Epithelial cell of umbilical artery (primary cell): ENCODE measurements around the gene TNFAIP1. TPM values are rescaled to one million over a fixed set of nuclear protein-coding genes. Genes with fewer than 3 reads are reported as not detected.

ENCODE experiments used
- total RNA-seq: library from RNA; depleted of rRNA; stranded (reverse); fragments of >200 nt; gene quantifications from 2 replicates; pipeline ENCODE4 v1.2.3, GENCODE V29; 2014

Gene TNFAIP1
- total RNA-seq = 29.2 and 36.6 TPM in 2 replicates

GRCh38 chr17:28335201-28335958 is at the start of gene TNFAIP1, which contains the start of gene IFT20:
Gene TNFAIP1 (plus strand): TSS chr17:28335761. CDS start chr17:28339522, 3,761 bp downstream.
Gene IFT20 (minus strand): TSS chr17:28335472. CDS start chr17:28331985, 3,487 bp downstream.

DNA sequence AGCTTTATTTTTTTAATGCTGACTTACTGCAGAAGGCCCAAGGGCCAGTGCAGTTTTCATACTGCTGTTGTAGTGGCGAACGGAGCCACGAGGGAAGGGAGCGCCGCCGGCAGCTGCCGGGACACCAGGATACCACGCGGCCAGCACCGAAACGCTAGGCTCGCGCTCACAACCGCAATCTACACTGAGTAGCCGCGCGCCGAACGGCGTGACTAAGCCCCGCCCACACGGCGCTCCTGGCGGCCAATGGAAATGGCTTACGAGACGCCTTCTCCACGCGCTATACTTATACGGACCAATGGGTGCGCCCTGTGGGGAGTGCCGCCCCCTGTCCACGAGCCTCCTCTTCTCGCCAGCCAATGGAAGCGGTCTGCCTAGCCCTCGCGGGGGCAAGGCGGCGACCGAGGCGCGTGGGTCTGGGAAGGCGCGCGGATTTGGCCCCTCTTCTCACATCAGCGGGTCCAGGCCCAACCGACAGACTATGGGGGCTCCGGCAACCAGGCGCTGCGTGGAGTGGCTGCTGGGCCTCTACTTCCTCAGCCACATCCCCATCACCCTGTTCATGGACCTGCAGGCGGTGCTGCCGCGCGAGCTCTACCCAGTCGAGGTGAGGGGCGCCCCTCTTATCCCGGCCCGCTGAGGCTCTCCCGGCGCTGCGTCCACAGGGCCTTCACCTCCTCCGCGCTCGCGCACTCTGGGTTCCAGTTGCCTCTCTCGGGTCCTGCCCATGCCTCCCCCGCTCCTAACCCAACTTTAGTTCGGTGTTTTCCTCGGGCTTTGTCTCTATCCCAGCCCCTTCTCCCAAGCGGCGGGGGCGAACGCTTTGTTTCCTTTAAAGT is 16.6 kb upstream of the TNFAIP1 start, which contains the start of gene TMEM97:
Gene TMEM97, plus strand, starts transcription at position 442 of the 839 bp plus-strand sequence. Its CDS starts 40 bp downstream, at position 482.

GRCh38 chr17:28357061-28357900 is 21.7 kb downstream of the TNFAIP1 start, which contains the start of gene POLDIP2:
Gene POLDIP2 (minus strand): TSS chr17:28357527. CDS start chr17:28357448, 79 bp downstream.

GRCh38 chr17:28364665-28365363 is 29.3 kb downstream of the TNFAIP1 start, which contains the start of gene SEBOX:
Gene SEBOX (minus strand): TSS chr17:28365199. CDS start chr17:28365151, 48 bp downstream.

GRCh38 chr17:28370035-28370743 is 34.6 kb downstream of the TNFAIP1 start, which contains the start of gene VTN:
Gene VTN (minus strand): TSS chr17:28370307. CDS start chr17:28370203, 104 bp downstream.

GRCh38 chr17:28371245-28372202 is 36.0 kb downstream of the TNFAIP1 start, which contains the start of gene SARM1:
Gene SARM1 (plus strand): TSS chr17:28371694. CDS start chr17:28372033, 339 bp downstream.

Other genes starting within 250 kb of the TNFAIP1 start
- 19.1 and 22.7 TPM in 2 replicates for gene TMEM97, start 16.6 kb upstream of the TNFAIP1 start, total RNA-seq
- gene IFT20, start 289 bp upstream of the TNFAIP1 start, total RNA-seq = 72.3 and 84.1 TPM in 2 replicates
- 70.5 and 73.7 TPM in 2 replicates for gene POLDIP2, start 21.8 kb downstream of the TNFAIP1 start, total RNA-seq
- gene SEBOX, start 29.4 kb downstream of the TNFAIP1 start, total RNA-seq = not detected in 2 replicates
- under 0.01 and 0.30 TPM in 2 replicates for gene VTN, start 34.5 kb downstream of the TNFAIP1 start, total RNA-seq
- gene SARM1, start 35.9 kb downstream of the TNFAIP1 start, total RNA-seq = 2.6 and 5.5 TPM in 2 replicates
- 1.6 and 4.4 TPM in 2 replicates for gene SLC46A1, start 70.5 kb downstream of the TNFAIP1 start, total RNA-seq
- not detected in 2 replicates for gene SLC13A2, start 137.9 kb downstream of the TNFAIP1 start, total RNA-seq
- gene FOXN1, start 170.6 kb downstream of the TNFAIP1 start, total RNA-seq = not detected in 2 replicates
- gene UNC119, start 216.9 kb downstream of the TNFAIP1 start, total RNA-seq = 16.2 and 28.6 TPM in 2 replicates
- 55.9 and 69.9 TPM in 2 replicates for gene PIGS, start 235.8 kb downstream of the TNFAIP1 start, total RNA-seq
- gene ALDOC, start 241.1 kb downstream of the TNFAIP1 start, total RNA-seq = 19.8 and 41.9 TPM in 2 replicates